SU-DHL-6 (cell line): ENCODE results near the gene PCLO.

Experiments
- CTCF ChIP-seq: fragments of 200-600 bp; sonication (generic); IDR thresholded peaks from one replicate; pipeline ENCODE4 v1.5.1; 2017; ENCODE audit warnings: antibody characterized with exemption, mild to moderate bottlenecking, low read length, moderate library complexity; ENCODE audit not compliant: insufficient read depth, poor library complexity, severe bottlenecking
- EZH2phosphoT487 ChIP-seq: fragments of 200-600 bp; sonication (generic), shearing (Covaris generic); conservative IDR thresholded peaks from 2 replicates; pipeline ENCODE4 v1.6.1; 2018; ENCODE audit warnings: mild to moderate bottlenecking, antibody characterized with exemption, low read length, moderate library complexity, mixed read lengths

GRCh38 chr7:83021032-83021431, 141.7 kb downstream of the PCLO start:
- TF ChIP-seq CTCF (no peak), EZH2phosphoT487 (no peak)
